ENCODE measurements around the gene POP7. TPM values are rescaled to one million over a fixed set of nuclear protein-coding genes. Genes with fewer than 3 reads are reported as not detected.
"Not testable (repeated sequence)": the region's sequence is repeated elsewhere in the genome, so short reads cannot be mapped to it uniquely, and the experiment has no call there.

Gene POP7
- total RNA-seq, 2 experiments from 2014 or later = 32.5 to 35.2 TPM

DNA sequence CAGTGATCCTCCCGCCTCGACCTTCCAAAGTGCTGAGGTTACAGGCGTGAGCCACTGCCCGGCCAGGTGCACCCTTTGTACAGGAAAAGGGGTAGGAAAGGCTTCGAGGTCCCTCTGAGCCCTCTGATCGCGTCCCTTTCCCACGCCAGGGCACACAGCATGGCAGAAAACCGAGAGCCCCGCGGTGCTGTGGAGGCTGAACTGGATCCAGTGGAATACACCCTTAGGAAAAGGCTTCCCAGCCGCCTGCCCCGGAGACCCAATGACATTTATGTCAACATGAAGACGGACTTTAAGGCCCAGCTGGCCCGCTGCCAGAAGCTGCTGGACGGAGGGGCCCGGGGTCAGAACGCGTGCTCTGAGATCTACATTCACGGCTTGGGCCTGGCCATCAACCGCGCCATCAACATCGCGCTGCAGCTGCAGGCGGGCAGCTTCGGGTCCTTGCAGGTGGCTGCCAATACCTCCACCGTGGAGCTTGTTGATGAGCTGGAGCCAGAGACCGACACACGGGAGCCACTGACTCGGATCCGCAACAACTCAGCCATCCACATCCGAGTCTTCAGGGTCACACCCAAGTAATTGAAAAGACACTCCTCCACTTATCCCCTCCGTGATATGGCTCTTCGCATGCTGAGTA is 871 bp downstream of the POP7 start:
- CTCF ChIA-PET = interaction anchor here (0.9 to 2.3 kb wide), 12 partner anchors 17 to 1083 kb away, joined by 3 to 91 read pairs (median 7); partner anchors contain the start of genes EPO, GNB2, MOSPD3 and SLC12A9
- peaks cover 14% of the 10 kb centered on the region for H3K36me3 Mint-ChIP-seq (ENCODE audit: low read depth)
- H3K27ac Mint-ChIP-seq = peak overlapping the region; percentile 90

DNA sequence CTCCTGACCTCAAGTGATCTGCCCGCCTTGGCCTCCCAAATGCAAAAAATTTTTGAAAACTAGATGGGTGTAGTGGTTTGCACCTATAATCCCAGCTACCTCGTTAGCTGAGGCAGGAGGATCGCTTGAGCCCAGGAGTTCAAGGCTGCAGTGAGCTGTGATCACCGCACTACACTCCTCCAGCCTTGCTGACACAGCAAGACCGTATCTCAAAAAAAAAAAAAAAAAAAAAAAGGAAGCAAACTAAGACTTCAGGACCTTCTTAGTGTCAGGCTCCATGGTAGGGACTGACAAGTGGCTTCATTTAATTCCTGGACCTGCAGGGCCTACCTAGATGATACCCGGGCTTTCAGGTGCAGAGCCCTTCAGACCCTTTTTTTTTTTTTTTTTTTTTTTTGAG is 2.5 kb downstream of the POP7 start:
- Mint-ChIP-seq H3K4me3 (peak overlapping the region; percentile 27), H3K9me3 (no peaks in the 10 kb centered on the region), H3K4me1 (peaks cover 17% of the 10 kb centered on the region), H3K36me3 (ENCODE audit: low read depth) (peaks cover 14% of the 10 kb centered on the region), H3K27ac (no peak overlapping the region), H3K27me3 (no peaks in the 10 kb centered on the region)
- DNase-seq = no peak
- ChIA-PET CTCF (interaction anchor here (1.1 kb wide), 1 partner anchor 144 kb away, joined by 3 read pairs; the partner anchor contains the start of gene SLC12A9), POLR2A (no interaction called here)

More for the DNA sequence above, 871 bp downstream of the POP7 start:
- Mint-ChIP-seq H3K9me3 (no peaks in the 10 kb centered on the region), H3K27me3 (no peaks in the 10 kb centered on the region), H3K4me1 (peaks cover 17% of the 10 kb centered on the region), H3K4me3 (peak overlapping the region; percentile 94)
- DNase-seq = no peak
- POLR2A ChIA-PET = interaction anchor here (0.7 to 2.9 kb wide), 16 partner anchors 8 to 580 kb away, joined by 3 to 41 read pairs (median 10); partner anchors contain the start of genes FBXO24, GNB2, LRCH4 and MBLAC1

DNA sequence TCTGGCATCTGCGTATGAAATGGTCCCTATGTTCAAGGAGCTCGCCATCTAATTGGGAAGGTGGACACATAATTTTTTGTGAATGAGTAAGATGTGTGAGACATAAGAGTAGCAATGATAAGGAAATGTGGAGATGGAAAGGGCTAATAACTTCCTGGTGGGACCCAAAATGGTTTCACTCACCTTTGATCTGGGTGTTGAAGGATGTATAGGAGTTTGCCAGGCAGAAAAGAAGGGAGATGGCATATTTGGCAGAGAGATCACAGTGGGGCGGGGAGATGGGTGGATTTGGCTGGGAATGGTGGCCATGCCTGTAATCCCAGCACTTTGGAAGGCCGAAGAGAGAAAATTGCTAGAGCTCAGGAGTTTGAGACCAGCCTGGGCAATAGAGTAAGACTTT is 4.5 kb downstream of the POP7 start:
- H3K4me1 Mint-ChIP-seq = peaks cover 15% of the 10 kb centered on the region
- no peak overlapping the region for H3K27ac Mint-ChIP-seq
- CTCF ChIA-PET = interaction anchor here (0.7 kb wide), 1 partner anchor 142 kb away, joined by 3 read pairs; the partner anchor contains the start of gene SLC12A9
- H3K36me3 Mint-ChIP-seq (ENCODE audit: low read depth) = peaks cover 14% of the 10 kb centered on the region
- no peak overlapping the region for H3K4me3 Mint-ChIP-seq
- POLR2A ChIA-PET = no interaction called here
- no peaks in the 10 kb centered on the region for H3K9me3 Mint-ChIP-seq
- DNase-seq = no peak
- no peaks in the 10 kb centered on the region for H3K27me3 Mint-ChIP-seq

DNA sequence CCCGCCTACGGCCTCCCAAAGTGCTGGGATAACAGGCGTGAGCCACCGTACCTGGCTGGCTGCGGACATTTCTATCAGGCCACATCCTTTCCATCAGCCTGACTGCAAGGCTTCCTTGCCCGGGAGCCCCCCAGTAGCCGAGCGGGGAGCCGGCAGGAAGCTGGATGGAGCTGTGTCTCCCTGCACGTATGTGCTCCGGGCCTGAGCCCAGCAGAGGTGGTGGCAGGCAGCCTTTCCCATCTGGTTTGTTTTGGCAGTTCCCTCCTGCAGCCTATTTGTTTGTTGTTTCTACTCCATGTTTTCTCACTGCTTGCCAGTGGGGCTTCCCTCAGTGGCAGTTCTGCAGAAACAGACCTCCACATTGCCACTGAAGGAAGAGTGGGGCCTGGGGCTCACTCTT is 5.4 kb downstream of the POP7 start:
- POLR2A ChIA-PET = no interaction called here
- Mint-ChIP-seq H3K9me3 (no peaks in the 10 kb centered on the region), H3K27ac (no peak overlapping the region), H3K4me1 (peaks cover 11% of the 10 kb centered on the region), H3K27me3 (peaks cover under 1% of the 10 kb centered on the region), H3K4me3 (no peak overlapping the region), H3K36me3 (ENCODE audit: low read depth) (peaks cover 8% of the 10 kb centered on the region)
- DNase-seq = no peak
- CTCF ChIA-PET = interaction anchor here (1.1 kb wide), 1 partner anchor 15 kb away, joined by 3 read pairs; no protein-coding TSS in a partner anchor

DNA sequence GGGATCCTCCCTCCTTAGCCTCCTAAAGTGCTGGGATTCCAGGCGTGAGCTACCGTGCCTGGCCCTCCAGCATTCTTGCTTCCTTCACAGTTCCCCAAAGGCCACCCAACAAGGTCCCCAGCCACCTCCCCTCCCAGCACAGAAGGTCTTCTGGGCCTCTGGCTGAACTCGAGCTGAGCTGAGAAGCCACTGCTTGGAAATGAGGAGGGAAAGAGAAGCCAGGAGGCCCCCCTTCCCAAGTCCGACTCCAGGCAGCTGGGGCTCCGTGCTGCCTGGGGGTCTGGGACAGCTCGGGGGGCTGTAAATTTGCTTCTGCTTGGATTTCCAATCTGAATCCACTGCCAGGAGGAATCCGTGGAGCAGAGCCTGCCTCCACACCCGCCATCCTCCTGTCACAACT is 8.8 kb downstream of the POP7 start:
- DNase-seq = no peak
- H3K27me3 Mint-ChIP-seq = peaks cover 15% of the 10 kb centered on the region
- peaks cover 2% of the 10 kb centered on the region for H3K4me1 Mint-ChIP-seq
- H3K9me3 Mint-ChIP-seq = no peaks in the 10 kb centered on the region
- no peak overlapping the region for H3K4me3 Mint-ChIP-seq
- no peaks in the 10 kb centered on the region for H3K36me3 Mint-ChIP-seq (ENCODE audit: low read depth)
- ChIA-PET POLR2A (interaction anchor here (1.4 to 1.7 kb wide), 2 partner anchors 9 to 11 kb away, joined by 3 to 4 read pairs; partner anchors contain the start of gene POP7), CTCF (interaction anchor here (0.9 kb wide), 1 partner anchor 9 kb away, joined by 6 read pairs; the partner anchor contains the start of gene POP7)
- no peak overlapping the region for H3K27ac Mint-ChIP-seq

DNA sequence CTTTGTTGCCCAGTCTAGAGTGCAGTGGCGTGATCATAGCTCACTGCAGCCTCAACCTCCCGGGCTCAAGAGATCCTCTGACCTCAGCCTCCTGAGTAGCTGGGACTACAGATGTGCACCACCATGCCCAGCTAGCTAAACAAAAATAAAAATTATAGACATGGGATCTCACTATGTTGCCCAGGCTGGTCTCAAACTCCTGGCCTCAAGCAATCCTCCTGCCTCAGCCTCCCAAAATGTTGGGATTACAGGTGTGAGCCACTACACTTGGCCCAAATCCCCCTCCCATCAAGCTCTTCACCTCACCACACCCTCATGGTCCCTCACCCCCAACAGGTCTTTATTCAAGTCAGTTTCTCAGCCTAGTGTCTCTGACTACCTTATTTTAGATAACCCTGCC is 11.2 kb downstream of the POP7 start:
- CTCF ChIA-PET = interaction anchor here (0.9 to 1.2 kb wide), 2 partner anchors 9 to 11 kb away, joined by 3 to 4 read pairs; partner anchors contain the start of gene POP7
- not testable (repeated sequence) for H3K9me3 Mint-ChIP-seq; H3K4me3 Mint-ChIP-seq; H3K36me3 Mint-ChIP-seq (ENCODE audit: low read depth); H3K27ac Mint-ChIP-seq; H3K4me1 Mint-ChIP-seq; DNase-seq
- POLR2A ChIA-PET = interaction anchor here (1.3 kb wide), 1 partner anchor 11 kb away, joined by 6 read pairs; the partner anchor contains the start of gene POP7
- peaks cover 34% of the 10 kb centered on the region for H3K27me3 Mint-ChIP-seq

- Mint-ChIP-seq H3K27ac (no peak overlapping the region), H3K4me1 (peaks cover 3% of the 10 kb centered on the region), H3K9me3 (no peaks in the 10 kb centered on the region), H3K36me3 (ENCODE audit: low read depth) (no peaks in the 10 kb centered on the region), H3K4me3 (no peak overlapping the region), H3K27me3 (peaks cover 49% of the 10 kb centered on the region)
- no peak for DNase-seq
- ChIA-PET CTCF (interaction anchor here (0.6 to 8.6 kb wide), 4 partner anchors 14 to 30 kb away, joined by 3 to 49 read pairs (median 3); partner anchors contain the start of gene POP7), POLR2A (interaction anchor here (2.3 kb wide), 1 partner anchor 14 kb away, joined by 7 read pairs; the partner anchor contains the start of gene POP7)
Observed at GRCh38 chr7:100719523-100720278, 13.8 kb downstream of the POP7 start.

- Mint-ChIP-seq H3K36me3 (ENCODE audit: low read depth) (no peaks in the 10 kb centered on the region), H3K4me1 (peaks cover 5% of the 10 kb centered on the region), H3K9me3 (no peaks in the 10 kb centered on the region), H3K27me3 (peaks cover 49% of the 10 kb centered on the region), H3K27ac (no peak within 1 kb of the TSS), H3K4me3 (no peak within 1 kb of the TSS)
- no peak for DNase-seq
- POLR2A ChIA-PET = interaction anchor here (2.3 kb wide), 1 partner anchor 15 kb away, joined by 7 read pairs; the partner anchor contains the start of gene POP7
- CTCF ChIA-PET = interaction anchor here (0.6 to 8.6 kb wide), 3 partner anchors 15 to 30 kb away, joined by 3 to 49 read pairs (median 3); partner anchors contain the start of gene POP7
Observed at GRCh38 chr7:100720279-100720670, 14.4 kb downstream of the POP7 start, which contains the start of gene EPO. EPO (plus strand) TSS chr7:100720468; CDS start chr7:100720981, 513 bp downstream.

- DNase-seq = no peak
- no peaks in the 10 kb centered on the region for H3K36me3 Mint-ChIP-seq (ENCODE audit: low read depth)
- peaks cover 5% of the 10 kb centered on the region for H3K4me1 Mint-ChIP-seq
- no peak overlapping the region for H3K4me3 Mint-ChIP-seq
- H3K9me3 Mint-ChIP-seq = no peaks in the 10 kb centered on the region
- ChIA-PET CTCF (interaction anchor here (0.8 to 8.6 kb wide), 3 partner anchors 15 to 232 kb away, joined by 3 to 49 read pairs (median 3); partner anchors contain the start of gene POP7), POLR2A (interaction anchor here (2.3 kb wide), 1 partner anchor 15 kb away, joined by 7 read pairs; the partner anchor contains the start of gene POP7)
- H3K27ac Mint-ChIP-seq = no peak overlapping the region
- peaks cover 49% of the 10 kb centered on the region for H3K27me3 Mint-ChIP-seq
Observed at GRCh38 chr7:100720671-100721504, 15.0 kb downstream of the POP7 start.

GRCh38 chr7:100721505-100721812 is 15.5 kb downstream of the POP7 start:
- no peaks in the 10 kb centered on the region for H3K9me3 Mint-ChIP-seq
- no peak overlapping the region for H3K27ac Mint-ChIP-seq
- H3K4me1 Mint-ChIP-seq = peaks cover 5% of the 10 kb centered on the region
- CTCF ChIA-PET = interaction anchor here (0.8 to 8.6 kb wide), 2 partner anchors 16 to 232 kb away, joined by 3 to 49 read pairs; partner anchors contain the start of gene POP7
- DNase-seq = no peak
- no peaks in the 10 kb centered on the region for H3K36me3 Mint-ChIP-seq (ENCODE audit: low read depth)
- POLR2A ChIA-PET = interaction anchor here (2.3 kb wide), 1 partner anchor 16 kb away, joined by 7 read pairs; the partner anchor contains the start of gene POP7
- H3K27me3 Mint-ChIP-seq = peaks cover 48% of the 10 kb centered on the region
- no peak overlapping the region for H3K4me3 Mint-ChIP-seq

GRCh38 chr7:100722480-100723212 is 16.7 kb downstream of the POP7 start:
- POLR2A ChIA-PET = no interaction called here

More at GRCh38 chr7:100722480-100723212, 16.7 kb downstream of the POP7 start:
- CTCF ChIA-PET = interaction anchor here (8.6 kb wide), 1 partner anchor 17 kb away, joined by 49 read pairs; the partner anchor contains the start of gene POP7
- no peak for DNase-seq
- Mint-ChIP-seq H3K27ac (no peak overlapping the region), H3K4me3 (no peak overlapping the region), H3K9me3 (no peaks in the 10 kb centered on the region), H3K36me3 (ENCODE audit: low read depth) (no peaks in the 10 kb centered on the region), H3K27me3 (peaks cover 53% of the 10 kb centered on the region), H3K4me1 (peaks cover 5% of the 10 kb centered on the region)
